ENCODE data around the gene CASP10. TPM values are rescaled to one million over a fixed set of nuclear protein-coding genes. Genes with fewer than 3 reads are reported as not detected.
A peak's percentile ranks its signal among the peaks of the same experiment; 100 is the strongest.

The CASP10 gene
- total RNA-seq, 2 donors from 2014 or later = 10.3 to 12.3 TPM

GRCh38 chr2:201223089-201224073, 40.4 kb downstream of the CASP10 start:
- Histone ChIP-seq H3K9me3 (no peaks in the 10 kb centered on the region), H3K36me3 (no peaks in the 10 kb centered on the region), H3K4me1 (ENCODE audit: control insufficient read depth in 1 of 2, low read depth in 2 of 2) (no peaks in the 10 kb centered on the region), H3K4me3 (no peak overlapping the region), H3K27me3 (replicated peaks; ENCODE audit: insufficient read depth) (no peaks in the 10 kb centered on the region), H3K27ac (no peak overlapping the region)
- DNase-seq (ENCODE audit: low spot score) (no peak), ATAC-seq (ENCODE audit: insufficient number of reproducible peaks, low FRiP score, low read depth) (no peak)
- no peak for TF ChIP-seq CTCF (IDR thresholded peaks at IDR 0.05)

- DNase-seq (ENCODE audit: low spot score) (no peak), ATAC-seq (ENCODE audit: insufficient number of reproducible peaks, low FRiP score, low read depth) (no peak)
- Histone ChIP-seq H3K4me3 (no peak overlapping the region), H3K4me1 (ENCODE audit: control insufficient read depth in 1 of 2, low read depth in 2 of 2) (no peaks in the 10 kb centered on the region), H3K9me3 (no peaks in the 10 kb centered on the region), H3K27me3 (replicated peaks; ENCODE audit: insufficient read depth) (no peaks in the 10 kb centered on the region), H3K36me3 (no peaks in the 10 kb centered on the region), H3K27ac (no peak overlapping the region)
- TF ChIP-seq CTCF (IDR thresholded peaks at IDR 0.05) = no peak
Observed at GRCh38 chr2:201228271-201228911, 45.5 kb downstream of the CASP10 start.

GRCh38 chr2:201228912-201229290, 46.0 kb downstream of the CASP10 start:
- Histone ChIP-seq H3K4me1 (ENCODE audit: control insufficient read depth in 1 of 2, low read depth in 2 of 2) (no peaks in the 10 kb centered on the region), H3K27ac (no peak overlapping the region), H3K27me3 (replicated peaks; ENCODE audit: insufficient read depth) (no peaks in the 10 kb centered on the region), H3K4me3 (no peak overlapping the region), H3K9me3 (no peaks in the 10 kb centered on the region), H3K36me3 (no peaks in the 10 kb centered on the region)
- ATAC-seq (ENCODE audit: insufficient number of reproducible peaks, low FRiP score, low read depth) (no peak), DNase-seq (ENCODE audit: low spot score) (no peak)
- no peak for TF ChIP-seq CTCF (IDR thresholded peaks at IDR 0.05)

GRCh38 chr2:201231781-201232466, 49.0 kb downstream of the CASP10 start:
- Histone ChIP-seq H3K27ac (no peak overlapping the region), H3K4me3 (no peak overlapping the region), H3K9me3 (no peaks in the 10 kb centered on the region), H3K4me1 (ENCODE audit: control insufficient read depth in 1 of 2, low read depth in 2 of 2) (peaks cover 4 to 10% of the 10 kb centered on the region in 2 donors), H3K36me3 (no peaks in the 10 kb centered on the region), H3K27me3 (replicated peaks; ENCODE audit: insufficient read depth) (no peaks in the 10 kb centered on the region)
- DNase-seq (ENCODE audit: low spot score) = peak; percentile 48
- peak; percentile 67 for TF ChIP-seq CTCF (IDR thresholded peaks at IDR 0.05)
- peak; percentile 75 for ATAC-seq (ENCODE audit: insufficient number of reproducible peaks, low FRiP score, low read depth)

- no peak for TF ChIP-seq CTCF (IDR thresholded peaks at IDR 0.05)
- no peak overlapping the region for H3K4me3 ChIP-seq
- no peak overlapping the region for H3K27ac ChIP-seq
- ATAC-seq (ENCODE audit: insufficient number of reproducible peaks, low FRiP score, low read depth) (no peak), DNase-seq (ENCODE audit: low spot score) (no peak)
- H3K36me3 ChIP-seq = no peaks in the 10 kb centered on the region
- H3K4me1 ChIP-seq (ENCODE audit: control insufficient read depth in 1 of 2, low read depth in 2 of 2) = peaks cover 7 to 15% of the 10 kb centered on the region in 2 donors
- H3K27me3 ChIP-seq (replicated peaks; ENCODE audit: insufficient read depth) = no peaks in the 10 kb centered on the region
- H3K9me3 ChIP-seq = no peaks in the 10 kb centered on the region
Observed at GRCh38 chr2:201232467-201232815, 49.5 kb downstream of the CASP10 start.
